ENCODE measurements around the gene ARL4D.

DNA sequence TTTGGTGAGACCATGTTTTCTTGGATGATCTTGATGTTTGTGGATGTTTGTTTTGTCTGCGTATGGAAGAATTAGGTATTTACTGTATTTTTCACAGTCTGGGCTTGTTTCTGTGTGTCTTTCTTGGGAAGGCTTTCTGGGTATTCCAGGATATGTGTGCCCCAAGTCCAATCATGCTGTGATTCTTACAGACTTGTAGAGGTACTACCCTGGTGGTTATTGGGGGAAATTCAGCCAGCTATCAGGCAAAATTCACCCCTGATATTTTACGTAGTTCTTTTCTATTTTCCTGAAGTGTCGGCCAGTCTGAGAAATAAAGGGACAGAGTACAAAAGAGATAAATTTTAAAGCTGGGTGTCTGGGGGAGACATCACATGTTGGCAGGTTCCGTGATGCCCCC, 33.4 kb upstream of the ARL4D start:
- TF ChIP-seq GATA2 (IDR thresholded peaks at IDR 0.05; ENCODE audit: low read depth, low read length) (no peak), GATA3 (IDR thresholded peaks at IDR 0.05; ENCODE audit: low read depth, low read length) (no peak)

All from SH-SY5Y (cell line).